OCI-LY1 (cell line): ENCODE measurements around the gene FNIP1.

Experiments
- H2AFZ ChIP-seq: fragments of 200-600 bp; sonication (generic), shearing (Covaris generic); 2 replicates; pipeline ENCODE4 v1.6.0; 2014; ENCODE audit warnings: antibody characterized with exemption, mild to moderate bottlenecking, low read length
- H3F3A ChIP-seq: fragments of 200-600 bp; sonication (generic), shearing (Covaris generic); 2 replicates; pipeline ENCODE4 v1.6.0; 2014; ENCODE audit warnings: mild to moderate bottlenecking, antibody characterized with exemption, low read length, moderate library complexity; ENCODE audit not compliant: insufficient read depth
- H3K27ac ChIP-seq: fragments of 200-600 bp; sonication (generic); 2 replicates; pipeline ENCODE4 v1.5.1; 2014; ENCODE audit warnings: low read length, mixed run types, mild to moderate bottlenecking, low read depth; ENCODE audit not compliant: poor library complexity, severe bottlenecking
- H3K27me3 ChIP-seq: fragments of 200-600 bp; sonication (generic); 2 replicates; pipeline ENCODE4 v1.6.0; 2014; ENCODE audit warnings: antibody characterized with exemption, mild to moderate bottlenecking, low read length, moderate library complexity; ENCODE audit not compliant: insufficient read depth
- H3K36me3 ChIP-seq: fragments of 200-600 bp; sonication (generic); 2 replicates; pipeline ENCODE4 v1.6.1; 2014; ENCODE audit warnings: mild to moderate bottlenecking, antibody characterized with exemption, low read length, moderate library complexity, mixed read lengths; ENCODE audit not compliant: insufficient read depth
- H3K4me1 ChIP-seq: fragments of 200-600 bp; sonication (generic); 2 replicates; pipeline ENCODE4 v1.5.1; 2014; ENCODE audit warnings: mild to moderate bottlenecking, low read length, moderate library complexity; ENCODE audit not compliant: insufficient read depth, severe bottlenecking
- H3K4me2 ChIP-seq: fragments of 200-600 bp; sonication (generic), shearing (Covaris generic); 2 replicates; pipeline ENCODE4 v1.6.1; 2014; ENCODE audit warnings: low read length
- H3K4me3 ChIP-seq: fragments of 200-600 bp; sonication (generic); 2 replicates; pipeline ENCODE4 v1.5.1; 2014; ENCODE audit warnings: low read length, low read depth, mild to moderate bottlenecking, mixed read lengths; ENCODE audit not compliant: poor library complexity, severe bottlenecking
- H3K79me2 ChIP-seq: fragments of 200-600 bp; shearing (Covaris generic); 2 replicates; pipeline ENCODE4 v1.6.1; 2016; ENCODE audit warnings: mixed run types, low read length, mixed read lengths; ENCODE audit not compliant: insufficient read depth
- H3K9ac ChIP-seq: fragments of 200-600 bp; sonication (generic), shearing (Covaris generic); 2 replicates; pipeline ENCODE4 v1.6.1; 2014; ENCODE audit warnings: mild to moderate bottlenecking, low read length, mixed read lengths
- H3K9me2 ChIP-seq: fragments of 200-600 bp; sonication (generic), shearing (Covaris generic); 2 replicates; pipeline ENCODE4 v1.6.1; 2014; ENCODE audit warnings: low read depth, mild to moderate bottlenecking, low read length, mixed read lengths
- H3K9me3 ChIP-seq: fragments of 200-600 bp; shearing (Covaris generic); 2 replicates; pipeline ENCODE4 v1.6.1; 2014; ENCODE audit warnings: low read length, mixed read lengths
- H4K20me1 ChIP-seq: fragments of 200-600 bp; sonication (generic), shearing (Covaris generic); 2 replicates; pipeline ENCODE4 v1.6.0; 2016; ENCODE audit warnings: mild to moderate bottlenecking, low read length; ENCODE audit not compliant: insufficient read depth
- EZH2 ChIP-seq: fragments of 200-600 bp; sonication (generic), shearing (Covaris generic); IDR thresholded peaks from 2 replicates; pipeline ENCODE4 v1.8.0; 2017; ENCODE audit warnings: borderline replicate concordance, mixed run types, mild to moderate bottlenecking, antibody characterized with exemption, low read length, moderate library complexity, mixed read lengths
- TF ChIP-seq, protein P1 (sequence below): fragments of 200-600 bp; sonication (generic), shearing (Covaris generic); IDR thresholded peaks from 2 replicates; pipeline ENCODE4 v1.5.1; 2017; ENCODE audit warnings: mild to moderate bottlenecking, antibody characterized with exemption, low read length, moderate library complexity, mixed read lengths

FNIP1 gene

DNA sequence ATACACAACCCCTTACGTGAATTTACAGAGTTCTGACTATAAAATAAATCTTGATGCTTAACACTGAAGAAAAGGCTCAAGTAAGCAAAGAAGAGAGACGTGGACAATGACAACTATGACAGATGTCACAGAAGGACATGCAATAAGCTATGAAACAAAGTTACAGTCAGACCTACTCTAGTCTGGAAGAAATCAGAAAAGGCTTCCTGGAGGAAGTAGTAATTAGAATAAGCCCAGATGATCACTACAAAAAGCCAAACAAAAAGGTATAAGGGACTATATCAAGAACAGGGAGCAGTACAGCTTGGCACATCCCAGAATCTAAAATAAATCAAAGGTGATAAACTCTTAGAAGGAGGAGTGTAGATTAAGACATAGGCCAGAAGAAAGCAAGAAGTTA, 6.3 kb downstream of the FNIP1 start:
- H3K27ac ChIP-seq = no peak overlapping the region
- no peaks in the 10 kb centered on the region; the same call in 1 of the 2 replicates for H3K36me3 ChIP-seq
- H3F3A ChIP-seq = no peaks in the 10 kb centered on the region
- H3K79me2 ChIP-seq = peaks cover 96% of the 10 kb centered on the region
- no peak overlapping the region for H3K4me2 ChIP-seq
- H2AFZ ChIP-seq = no peak overlapping the region
- no peaks in the 10 kb centered on the region for H3K9me2 ChIP-seq
- H3K27me3 ChIP-seq = no peaks in the 10 kb centered on the region
- no peak overlapping the region for H3K9ac ChIP-seq
- no peak for TF ChIP-seq EZH2
- TF ChIP-seq, protein P1, sequence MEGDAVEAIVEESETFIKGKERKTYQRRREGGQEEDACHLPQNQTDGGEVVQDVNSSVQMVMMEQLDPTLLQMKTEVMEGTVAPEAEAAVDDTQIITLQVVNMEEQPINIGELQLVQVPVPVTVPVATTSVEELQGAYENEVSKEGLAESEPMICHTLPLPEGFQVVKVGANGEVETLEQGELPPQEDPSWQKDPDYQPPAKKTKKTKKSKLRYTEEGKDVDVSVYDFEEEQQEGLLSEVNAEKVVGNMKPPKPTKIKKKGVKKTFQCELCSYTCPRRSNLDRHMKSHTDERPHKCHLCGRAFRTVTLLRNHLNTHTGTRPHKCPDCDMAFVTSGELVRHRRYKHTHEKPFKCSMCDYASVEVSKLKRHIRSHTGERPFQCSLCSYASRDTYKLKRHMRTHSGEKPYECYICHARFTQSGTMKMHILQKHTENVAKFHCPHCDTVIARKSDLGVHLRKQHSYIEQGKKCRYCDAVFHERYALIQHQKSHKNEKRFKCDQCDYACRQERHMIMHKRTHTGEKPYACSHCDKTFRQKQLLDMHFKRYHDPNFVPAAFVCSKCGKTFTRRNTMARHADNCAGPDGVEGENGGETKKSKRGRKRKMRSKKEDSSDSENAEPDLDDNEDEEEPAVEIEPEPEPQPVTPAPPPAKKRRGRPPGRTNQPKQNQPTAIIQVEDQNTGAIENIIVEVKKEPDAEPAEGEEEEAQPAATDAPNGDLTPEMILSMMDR = no peak
- H3K4me3 ChIP-seq = no peak overlapping the region
- H3K9me3 ChIP-seq = no peaks in the 10 kb centered on the region
- peaks cover 32% of the 10 kb centered on the region for H3K4me1 ChIP-seq
- no peaks in the 10 kb centered on the region for H4K20me1 ChIP-seq

DNA sequence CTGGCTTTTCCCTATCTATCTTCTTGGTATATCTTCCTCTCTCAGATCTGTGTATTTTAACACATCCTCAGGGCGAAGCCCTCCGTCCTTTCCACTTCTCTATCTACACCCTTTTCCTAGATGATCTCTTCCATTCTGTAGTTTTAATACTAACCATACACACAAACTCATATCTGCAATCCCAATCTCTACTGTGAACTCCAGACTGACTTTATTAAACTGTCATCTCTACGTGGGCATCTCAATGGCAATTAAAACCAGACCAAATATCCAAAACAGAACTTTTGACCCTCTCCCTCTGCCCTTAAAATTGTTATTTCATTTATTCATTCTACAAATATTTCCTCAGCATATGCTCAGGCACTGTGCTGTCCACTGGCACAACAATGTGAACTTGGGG, 7.1 kb downstream of the FNIP1 start:
- Histone ChIP-seq H3K79me2 (peaks cover 93% of the 10 kb centered on the region), H4K20me1 (no peaks in the 10 kb centered on the region), H3K9ac (no peak overlapping the region), H3K9me3 (no peaks in the 10 kb centered on the region), H3K4me2 (no peak overlapping the region), H3K4me3 (no peak overlapping the region), H3F3A (no peaks in the 10 kb centered on the region), H2AFZ (no peak overlapping the region), H3K9me2 (no peaks in the 10 kb centered on the region), H3K36me3 (no peaks in the 10 kb centered on the region; the same call in 1 of the 2 replicates), H3K4me1 (peaks cover 24% of the 10 kb centered on the region), H3K27ac (no peak overlapping the region), H3K27me3 (no peaks in the 10 kb centered on the region)
- TF ChIP-seq EZH2 = no peak
- TF ChIP-seq, protein P1 = no peak

DNA sequence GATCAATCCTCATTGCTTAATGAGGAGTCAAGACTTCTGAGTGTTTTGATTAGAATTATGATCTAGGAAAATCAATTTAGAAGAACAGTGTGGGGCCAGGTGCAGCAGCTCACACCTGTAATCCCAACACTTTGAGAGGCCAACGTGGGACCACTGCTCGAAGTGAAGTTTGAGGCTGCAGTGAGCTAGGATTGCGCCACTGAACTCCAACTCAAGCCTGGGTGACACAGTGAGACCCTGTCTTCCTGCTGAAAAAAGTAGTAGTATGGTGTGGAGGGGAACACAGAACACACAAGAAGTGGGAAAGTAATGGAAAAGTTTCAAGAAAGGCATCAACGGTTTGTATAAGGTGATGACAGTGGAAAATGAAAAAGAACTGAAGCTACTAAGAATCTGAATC, 9.1 kb downstream of the FNIP1 start:
- H3K4me1 ChIP-seq = peaks cover 6% of the 10 kb centered on the region
- H2AFZ ChIP-seq = no peak overlapping the region
- TF ChIP-seq, protein P1 = no peak
- TF ChIP-seq EZH2 = no peak
- H3K9me2 ChIP-seq = no peaks in the 10 kb centered on the region
- no peak overlapping the region for H3K4me2 ChIP-seq
- H3K9ac ChIP-seq = no peak overlapping the region
- H3K27ac ChIP-seq = no peak overlapping the region
- no peak overlapping the region for H3K4me3 ChIP-seq
- H3K9me3 ChIP-seq = no peaks in the 10 kb centered on the region
- H3F3A ChIP-seq = no peaks in the 10 kb centered on the region
- H4K20me1 ChIP-seq = no peaks in the 10 kb centered on the region
- peaks cover 94% of the 10 kb centered on the region for H3K79me2 ChIP-seq
- H3K27me3 ChIP-seq = no peaks in the 10 kb centered on the region
- H3K36me3 ChIP-seq = peaks cover 5% of the 10 kb centered on the region
